ENCODE measurements around the gene BTN3A1.

- TF ChIP-seq CTCF (IDR thresholded peaks at IDR 0.05; ENCODE audit: low read depth, low read length) (no peak), EZH2phosphoT487 (IDR thresholded peaks at IDR 0.05; ENCODE audit: low read depth) (no peak)
These were observed 19.4 kb downstream of the BTN3A1 start for GRCh38 chr6:26421259-26422144.
